ENCODE measurements around the gene ORAI1.

DNA sequence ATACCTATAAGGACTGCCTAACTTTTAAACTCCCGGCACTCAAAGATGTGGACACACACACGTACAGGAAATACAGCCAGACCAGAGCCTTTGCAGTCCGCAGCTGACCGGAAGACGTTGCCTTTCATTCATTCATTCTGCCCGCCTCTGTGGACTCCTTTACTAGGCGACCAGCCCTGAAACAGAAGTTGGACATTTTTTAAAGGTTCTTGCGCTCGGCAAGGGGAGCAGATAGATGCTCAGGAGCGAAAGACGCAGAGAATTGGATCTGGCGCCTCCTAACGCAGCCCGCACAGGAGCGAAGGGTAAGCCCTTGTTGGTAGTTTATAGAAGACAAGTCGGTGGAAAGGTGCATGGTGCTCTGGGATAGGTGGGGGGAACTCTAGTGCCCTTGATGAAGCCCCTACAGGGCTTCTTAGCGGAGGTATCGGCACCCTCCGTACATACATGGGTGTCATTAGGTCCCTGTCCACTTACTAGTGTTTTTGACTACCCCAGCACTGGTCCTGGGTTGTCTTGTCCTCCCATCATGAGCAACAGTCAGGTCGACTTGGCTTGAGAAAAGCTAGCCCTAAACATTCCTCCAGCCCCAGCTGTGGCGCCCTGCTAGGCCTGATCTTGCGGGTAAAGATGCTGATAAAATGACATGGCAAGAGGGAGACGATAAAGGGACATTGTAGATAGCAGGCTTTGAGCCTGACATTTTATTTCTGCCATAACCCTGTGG is 45.2 kb upstream of the ORAI1 start, which contains the start of gene KDM2B:
- no peak for TF ChIP-seq POLR2A (IDR thresholded peaks at IDR 0.05)
- TF ChIP-seq CTCF (IDR thresholded peaks at IDR 0.05) = no peak
